GM21528 (cell line): ENCODE measurements around the gene NKAIN4.

Source experiments
- ATAC-seq: cut with Tn5 transposase; IDR thresholded peaks from one replicate; pipeline ENCODE4 v1.9.1; 2021; ENCODE audit warnings: mild to moderate bottlenecking, moderate library complexity; ENCODE audit not compliant: unreplicated experiment, low FRiP score

NKAIN4 gene

GRCh38 chr20:63254232-63254605 is at the start of gene NKAIN4:
NKAIN4 (minus strand) TSS chr20:63254463; CDS start chr20:63254450, 13 bp downstream.
- no peak for ATAC-seq

GRCh38 chr20:63303095-63303666 is 48.9 kb upstream of the NKAIN4 start:
- no peak for ATAC-seq

- ATAC-seq: no peak
Measured at GRCh38 chr20:63301671-63302070, 47.4 kb upstream of the NKAIN4 start.

- ATAC-seq: no peak
Measured at GRCh38 chr20:63298731-63299312, 44.6 kb upstream of the NKAIN4 start.

DNA sequence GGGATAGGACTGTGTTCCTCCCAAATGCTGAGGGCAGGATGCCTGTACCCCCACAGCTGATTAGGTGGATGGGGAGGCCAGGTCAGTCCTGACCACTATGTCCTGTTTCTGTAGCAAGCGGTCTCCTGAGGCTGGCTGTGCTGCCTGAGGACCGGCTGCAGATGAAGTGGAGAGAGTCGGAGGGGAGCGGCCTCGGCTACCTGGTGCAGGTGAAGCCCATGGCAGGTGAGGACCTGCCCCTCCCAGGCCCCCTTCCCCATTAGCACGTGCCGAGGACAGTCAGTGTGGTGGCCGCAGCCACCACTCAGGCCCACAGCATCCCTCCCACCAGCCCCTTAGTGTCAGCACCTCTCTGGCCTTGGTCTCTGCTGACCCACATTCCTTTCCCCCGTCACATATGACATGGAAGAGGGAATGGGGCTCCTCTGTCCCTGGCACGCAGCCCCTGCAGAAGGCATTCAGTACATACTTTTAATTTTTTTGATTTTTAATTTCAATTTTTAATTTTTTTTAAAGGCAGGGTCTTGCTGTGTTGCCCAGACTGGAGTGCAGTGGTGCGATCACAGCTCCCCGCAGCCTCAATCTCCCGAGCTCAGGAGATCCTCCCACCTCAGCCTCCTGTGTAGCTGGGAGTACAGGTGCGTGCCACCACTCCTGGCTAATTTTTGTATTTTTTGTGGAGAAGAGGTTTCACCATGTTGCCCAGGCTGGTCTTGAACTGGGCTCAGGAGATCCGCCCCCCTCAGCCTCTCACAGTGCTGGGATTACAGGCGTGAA is 43.7 kb upstream of the NKAIN4 start:
- no peak for ATAC-seq

- ATAC-seq: no peak
Measured at GRCh38 chr20:63297371-63297781, 43.1 kb upstream of the NKAIN4 start.

DNA sequence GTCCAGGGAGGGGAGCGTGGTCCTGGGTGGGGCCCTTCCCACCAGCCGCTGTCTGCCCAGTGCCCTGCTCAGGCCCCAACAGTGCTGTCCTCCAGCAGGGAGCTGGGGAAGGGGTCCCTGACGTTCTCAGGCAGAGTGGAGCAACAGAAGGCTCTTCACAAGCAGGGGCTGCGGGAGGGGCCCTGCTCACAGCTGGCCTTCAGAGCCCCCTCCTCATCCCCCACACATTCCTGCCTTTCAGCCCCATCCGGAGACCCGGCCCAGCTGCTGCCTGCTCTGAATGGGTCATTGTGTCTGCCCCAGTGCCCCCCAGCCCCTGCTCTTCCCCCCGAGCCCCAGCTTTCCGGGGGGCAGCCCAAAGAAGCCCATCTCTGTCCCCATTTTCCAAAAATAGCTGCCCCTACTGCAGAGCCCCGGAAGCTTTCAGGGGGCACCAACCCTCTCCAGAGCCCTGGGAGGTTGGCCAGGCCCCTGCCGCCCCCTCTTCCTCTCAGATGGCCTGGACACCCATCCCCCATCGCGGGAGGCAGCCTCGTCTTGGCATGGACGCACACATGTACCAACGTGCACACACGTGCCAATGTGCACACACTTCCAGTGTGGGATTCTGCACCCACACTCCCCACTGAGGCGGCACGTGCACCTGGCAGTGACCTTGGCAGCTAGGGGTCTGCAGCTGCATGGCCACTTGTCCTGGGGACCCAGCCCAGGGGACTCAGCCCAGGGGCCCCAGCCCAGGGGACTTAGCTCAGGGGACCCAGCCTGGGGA is 42.5 kb upstream of the NKAIN4 start:
- ATAC-seq: no peak

GRCh38 chr20:63295846-63296245 is 41.6 kb upstream of the NKAIN4 start:
- no peak for ATAC-seq

DNA sequence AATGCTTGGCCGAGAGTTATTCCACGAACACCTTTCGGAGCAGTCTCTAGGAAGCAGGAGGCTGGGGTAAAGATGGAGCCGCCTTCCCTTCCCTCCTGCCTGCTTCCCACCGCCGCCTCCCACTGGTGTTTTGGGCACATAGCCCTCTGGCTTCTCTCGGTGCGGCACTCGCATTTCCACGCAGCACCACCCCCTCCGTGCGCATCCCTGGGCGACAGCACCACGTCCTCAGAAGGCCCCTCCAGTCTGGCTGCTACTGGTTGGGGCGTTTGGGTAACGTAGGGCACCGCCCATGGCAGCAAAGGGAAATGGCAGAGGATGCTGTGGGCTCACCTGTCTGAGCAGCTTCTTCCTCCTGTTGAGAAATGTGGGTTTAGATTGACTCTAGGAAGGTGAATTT is 41.2 kb upstream of the NKAIN4 start:
- ATAC-seq: no peak

- no peak for ATAC-seq
Measured at GRCh38 chr20:63295018-63295417, 40.8 kb upstream of the NKAIN4 start.

- no peak for ATAC-seq
Measured at GRCh38 chr20:63294536-63294900, 40.3 kb upstream of the NKAIN4 start.

DNA sequence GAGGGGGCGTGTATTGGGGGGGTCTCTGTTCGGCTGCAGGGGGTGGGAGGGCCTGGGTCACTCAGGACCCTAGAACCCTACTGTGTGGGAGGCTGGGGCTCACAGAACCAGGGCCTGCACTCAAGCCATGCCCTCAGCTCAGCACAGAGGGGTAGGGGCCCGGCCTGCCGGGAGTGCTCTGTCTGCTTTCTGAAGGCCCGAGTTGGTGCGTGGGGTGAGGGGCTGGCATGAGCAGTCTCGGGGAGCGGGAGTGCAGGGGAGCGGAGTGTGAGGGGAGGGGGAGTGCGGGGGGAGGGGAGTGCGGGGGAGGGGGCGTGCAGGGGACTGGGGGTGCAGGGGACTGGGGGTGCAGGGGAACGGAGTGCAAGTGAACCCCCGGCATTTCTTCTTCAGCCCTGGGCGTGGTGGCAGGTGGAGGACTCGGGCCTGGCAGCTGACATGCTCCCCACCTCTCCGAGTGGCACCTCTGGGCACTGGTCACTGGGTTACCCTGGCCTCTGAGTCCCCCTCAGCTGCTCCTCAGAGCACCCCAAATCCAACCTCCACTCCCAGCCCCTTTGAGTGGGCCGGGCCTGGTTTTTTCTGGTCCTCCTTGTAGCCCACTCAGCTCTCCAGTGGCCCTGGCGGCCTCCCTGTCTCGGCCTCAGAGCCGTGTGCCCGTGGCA is 39.7 kb upstream of the NKAIN4 start:
- no peak for ATAC-seq

GRCh38 chr20:63293456-63293855 is 39.2 kb upstream of the NKAIN4 start:
- no peak for ATAC-seq

- ATAC-seq: no peak
Measured at GRCh38 chr20:63292904-63293303, 38.6 kb upstream of the NKAIN4 start, which contains the start of gene COL20A1. COL20A1 (plus strand) TSS chr20:63293186; CDS start chr20:63295108, 1,922 bp downstream.

- no peak for ATAC-seq
Measured at GRCh38 chr20:63292292-63292701, 38.0 kb upstream of the NKAIN4 start.

DNA sequence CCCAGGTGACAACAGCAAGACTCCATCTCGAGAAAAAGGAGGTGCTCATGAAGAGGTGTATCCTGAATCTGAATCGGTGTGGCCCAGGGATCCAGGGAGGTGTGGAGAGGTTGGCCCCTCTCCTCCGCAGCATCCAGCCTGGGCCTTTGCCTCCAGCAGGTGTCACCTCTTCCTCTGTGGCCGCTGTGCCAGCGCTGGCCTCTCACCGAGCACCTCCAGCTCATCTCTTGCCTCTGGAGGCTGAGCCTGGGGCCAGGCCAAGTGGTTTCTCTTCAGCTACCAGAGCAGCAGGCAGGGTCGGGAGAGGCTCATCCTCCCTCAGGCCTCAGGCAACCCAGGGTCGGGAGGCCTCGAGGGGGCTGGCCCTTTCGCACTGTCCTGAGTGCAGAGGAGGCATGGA is 37.5 kb upstream of the NKAIN4 start:
- ATAC-seq: no peak

GRCh38 chr20:63290677-63291472 is 36.6 kb upstream of the NKAIN4 start:
- ATAC-seq: no peak

DNA sequence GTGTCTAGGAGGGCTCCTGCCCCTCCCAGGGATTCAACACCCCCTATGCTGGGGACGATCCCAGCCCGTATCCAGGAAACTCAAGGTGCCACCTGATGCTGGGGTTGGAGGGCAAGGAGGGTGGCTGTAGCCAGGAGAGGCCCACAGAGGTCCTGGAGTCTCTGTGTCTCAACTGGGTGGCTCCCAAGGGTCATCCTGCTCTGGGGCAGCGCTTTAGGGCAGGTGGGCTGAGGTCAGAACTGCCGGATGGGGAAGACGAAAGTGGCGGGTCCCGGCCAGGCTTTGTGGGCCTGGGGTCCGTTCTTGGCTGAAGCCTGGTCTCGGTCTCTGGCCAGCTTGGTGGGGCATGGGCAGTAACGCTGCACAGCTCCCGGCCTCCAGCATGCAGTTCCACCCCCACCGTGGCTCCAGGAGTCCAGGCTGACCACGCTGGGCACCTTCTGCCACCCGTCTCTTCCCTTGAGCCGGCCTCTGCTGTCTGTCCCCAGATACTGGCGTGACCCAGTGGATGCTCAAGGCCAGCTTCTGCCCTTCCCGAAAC is 35.9 kb upstream of the NKAIN4 start:
- ATAC-seq: no peak

DNA sequence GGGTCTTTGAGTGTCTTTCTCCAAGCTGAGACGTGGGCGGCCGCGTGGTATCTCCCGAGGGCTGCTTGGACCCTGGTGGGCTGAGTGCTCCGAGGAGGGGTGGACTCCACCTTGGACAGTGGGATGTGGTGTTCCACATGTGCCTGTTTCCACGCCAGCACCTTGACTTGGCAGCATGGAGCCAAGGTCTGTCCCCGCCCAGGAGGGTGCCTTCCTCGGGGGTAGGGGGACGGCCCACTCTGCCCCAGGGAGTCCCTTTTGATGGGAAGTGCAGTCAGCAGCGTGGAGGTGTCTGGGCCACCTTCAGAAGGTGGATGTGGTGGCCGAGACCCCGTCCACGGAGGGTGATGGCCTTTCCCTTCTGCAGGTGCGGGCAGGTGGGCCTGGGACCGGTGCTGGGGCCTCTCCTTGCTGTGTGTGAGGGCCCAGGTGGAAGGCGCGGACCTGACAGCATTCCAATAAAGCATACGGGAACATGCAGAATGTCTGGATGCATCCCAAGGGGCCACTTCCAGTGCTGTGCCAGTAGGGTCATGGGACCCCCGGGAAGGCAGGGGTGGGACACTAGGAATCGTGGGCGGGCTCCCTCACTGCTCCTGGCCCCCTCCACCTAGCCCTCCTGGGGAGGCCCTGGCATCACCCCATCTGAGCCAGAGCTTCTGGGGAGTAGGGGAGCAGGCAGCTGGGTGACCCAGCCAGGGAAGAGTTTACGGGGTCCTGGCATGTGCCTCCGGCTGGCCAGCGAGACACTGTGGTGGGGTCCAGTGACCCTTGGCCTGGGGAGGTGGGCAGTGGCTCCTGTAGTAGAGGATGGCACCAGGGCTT is 35.3 kb upstream of the NKAIN4 start:
- ATAC-seq: no peak
